H54 (cell line): Measurements from ENCODE around the gene SMYD4.
"Not testable (repeated sequence)": the region's sequence is repeated elsewhere in the genome, so short reads cannot be mapped to it uniquely, and the experiment has no call there.

Experiments
- DNase-seq: peaks from one replicate; pipeline ENCODE4 v3.0.0; 2011; ENCODE audit warnings: low spot score, mixed read lengths; ENCODE audit not compliant: insufficient read length
- FAIRE-seq: peaks from 3 replicates; lab custom pipeline; 2011; peaks lifted over from hg19 to GRCh38; lab: Jason Lieb, UNC
- POLR2A ChIP-seq: IDR thresholded peaks from 2 replicates; pipeline ENCODE4 v1.6.1; 2011; ENCODE audit warnings: low read depth, mild to moderate bottlenecking, low read length

SMYD4 gene

GRCh38 chr17:1782171-1782567 lies 47.5 kb downstream of the SMYD4 start:
- no peak for TF ChIP-seq POLR2A
- FAIRE-seq: no peak
- no peak for DNase-seq

GRCh38 chr17:1779571-1780131 lies 50.1 kb downstream of the SMYD4 start:
- FAIRE-seq (peak; percentile 76), DNase-seq (peak; percentile 73)
- no peak for TF ChIP-seq POLR2A

GRCh38 chr17:1776857-1777256 lies 52.8 kb downstream of the SMYD4 start:
- DNase-seq: no peak
- no peak for TF ChIP-seq POLR2A
- no peak for FAIRE-seq

GRCh38 chr17:1776328-1776727 lies 53.4 kb downstream of the SMYD4 start:
- no peak for DNase-seq
- no peak for TF ChIP-seq POLR2A

GRCh38 chr17:1774390-1775176 lies 55.1 kb downstream of the SMYD4 start:
- no peak for FAIRE-seq
- DNase-seq: no peak
- no peak for TF ChIP-seq POLR2A

More at GRCh38 chr17:1776328-1776727, 53.4 kb downstream of the SMYD4 start:
- FAIRE-seq: no peak

GRCh38 chr17:1773696-1774181 lies 56.0 kb downstream of the SMYD4 start:
- no peak for DNase-seq
- no peak for TF ChIP-seq POLR2A
- FAIRE-seq: no peak

- not testable (repeated sequence) for DNase-seq, FAIRE-seq
Observed at GRCh38 chr17:1773000-1773695, 56.6 kb downstream of the SMYD4 start.

GRCh38 chr17:1769822-1770477 lies 59.8 kb downstream of the SMYD4 start:
- FAIRE-seq (no peak), DNase-seq (no peak)

GRCh38 chr17:1767358-1767757 lies 62.3 kb downstream of the SMYD4 start:
- FAIRE-seq (no peak), DNase-seq (no peak)
- TF ChIP-seq POLR2A: no peak

More at GRCh38 chr17:1769822-1770477, 59.8 kb downstream of the SMYD4 start:
- no peak for TF ChIP-seq POLR2A

GRCh38 chr17:1766382-1767135 lies 63.1 kb downstream of the SMYD4 start:
- no peak for DNase-seq
- no peak for FAIRE-seq
- TF ChIP-seq POLR2A: no peak

GRCh38 chr17:1765576-1765975 lies 64.1 kb downstream of the SMYD4 start:
- no peak for DNase-seq
- no peak for TF ChIP-seq POLR2A
- FAIRE-seq: no peak

GRCh38 chr17:1764705-1765104 lies 65.0 kb downstream of the SMYD4 start:
- not testable (repeated sequence) for DNase-seq, FAIRE-seq

- FAIRE-seq (no peak), DNase-seq (no peak)
- no peak for TF ChIP-seq POLR2A
Observed at GRCh38 chr17:1764284-1764683, 65.4 kb downstream of the SMYD4 start.
